Fibroblast of lung (primary cell): Measurements from ENCODE around the gene ASGR1.

Source experiments
- CTCF ChIP-seq, 2 donors: IDR thresholded peaks in 1 of 2; conservative IDR thresholded peaks in 1 of 2; 1 replicate in 1 of 2; 2 replicates in 1 of 2; pipeline ENCODE4 v1.5.1; 2011 to 2012; ENCODE audit warnings: low read length in 2 of 2, control low read depth in 1 of 2, inconsistent platforms in 1 of 2, low read depth in 1 of 2, mild to moderate bottlenecking in 1 of 2
- EZH2 ChIP-seq: IDR thresholded peaks from 2 replicates; pipeline ENCODE4 v1.5.1; 2012; ENCODE audit warnings: low read length, control low read depth, mild to moderate bottlenecking; ENCODE audit errors: missing control alignments

DNA sequence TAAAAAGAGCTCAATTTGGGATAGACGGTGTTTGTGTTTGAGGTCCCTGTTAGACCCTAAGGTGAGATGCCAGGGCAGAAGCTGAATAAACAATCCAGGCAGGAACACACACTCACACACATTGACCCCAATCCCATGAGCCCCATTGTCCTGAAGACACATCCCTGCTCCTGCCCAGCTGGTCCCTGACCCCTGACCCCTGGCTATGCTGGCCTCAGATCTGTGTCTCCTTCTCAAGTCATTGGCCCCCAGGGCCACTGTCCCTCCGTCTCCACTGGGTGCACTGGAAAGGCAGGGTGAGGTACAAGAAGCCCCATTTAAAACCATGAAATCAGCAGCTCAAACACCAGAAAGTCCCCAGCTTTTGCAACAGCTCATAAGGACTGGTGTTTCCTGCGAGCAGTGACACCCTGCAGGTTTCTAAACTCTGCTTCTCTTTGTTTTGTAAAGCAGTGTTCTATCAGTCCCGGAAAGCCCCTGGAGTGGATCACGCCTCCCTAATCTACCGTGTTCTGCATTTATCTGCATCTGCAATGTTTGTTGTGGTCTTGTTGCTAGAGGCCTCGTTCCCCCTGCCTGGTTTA lies 46.6 kb downstream of the ASGR1 start:
- no peak for TF ChIP-seq CTCF (conservative IDR thresholded peaks at IDR 0.05 in 1 of 2, IDR thresholded peaks at IDR 0.05 in 1 of 2; ENCODE audit: low read depth in 1 of 2, low read length in 2 of 2)
- TF ChIP-seq EZH2: no peak
